HEK293 (cell line): Measurements from ENCODE around the gene EFCAB8.

Source experiments
- CTCF ChIA-PET: fragments of 350-600 bp; formaldehyde crosslinking; extraction: SDS; loops from one replicate; lab custom pipeline; 2021; ENCODE audit warnings: antibody characterized with exemption; lab: Yijun Ruan, JAX
- POLR2A ChIA-PET: fragments of 300-600 bp; formaldehyde crosslinking; extraction: SDS; loops from one replicate; lab custom pipeline; 2020; ENCODE audit warnings: antibody characterized with exemption, inconsistent platforms; lab: Yijun Ruan, JAX
- H3K27ac ChIP-seq: fragments of 200-500 bp; sonication (Bioruptor generic); 2 replicates; pipeline ENCODE4 v1.5.1; 2014; ENCODE audit warnings: low read depth, low read length, control low read depth, inconsistent platforms; ENCODE audit errors: extremely low read depth
- H3K36me3 ChIP-seq, 2 experiments: fragments of 200-500 bp in 1 of 2; sonication (Bioruptor generic) in 1 of 2; 1 replicate in 1 of 2; 2 replicates in 1 of 2; pipeline ENCODE4 v1.5.1; 2014 to 2017; ENCODE audit warnings: inconsistent platforms in 2 of 2, low read length in 2 of 2; ENCODE audit not compliant: control insufficient read depth in 2 of 2, insufficient read depth in 1 of 2
- H3K4me1 ChIP-seq: fragments of 200-500 bp; sonication (Bioruptor generic); 2 replicates; pipeline ENCODE4 v1.5.1; 2014; ENCODE audit warnings: mild to moderate bottlenecking, low read length, inconsistent platforms; ENCODE audit not compliant: control insufficient read depth, insufficient read depth
- H3K4me3 ChIP-seq: 2 replicates; pipeline ENCODE4 v1.5.1; 2011; ENCODE audit warnings: low read depth, mild to moderate bottlenecking, control low read depth, low read length, moderate library complexity
- H3K9me3 ChIP-seq: fragments of 200-500 bp; sonication (Bioruptor generic); 2 replicates; pipeline ENCODE4 v1.5.1; 2014; ENCODE audit warnings: low read depth, low read length, inconsistent platforms; ENCODE audit not compliant: control insufficient read depth, insufficient read depth
- AEBP2 ChIP-seq: fragments of 450-650 bp; formaldehyde crosslinking; IDR thresholded peaks from 2 replicates; pipeline ENCODE4 v1.5.1; 2016; ENCODE audit warnings: missing biosample characterization, missing genetic modification characterization, borderline replicate concordance
- GLI2 ChIP-seq: fragments of 450-650 bp; formaldehyde crosslinking; IDR thresholded peaks from 2 replicates; pipeline ENCODE4; 2017; ENCODE audit warnings: missing biosample characterization, missing genetic modification characterization, low read depth, borderline replicate concordance
- KLF1 ChIP-seq: fragments of 450-650 bp; formaldehyde crosslinking; IDR thresholded peaks from 2 replicates; pipeline ENCODE4 v1.5.1; 2016; ENCODE audit warnings: missing biosample characterization, missing genetic modification characterization
- KLF8 ChIP-seq: fragments of 450-650 bp; formaldehyde crosslinking; IDR thresholded peaks from 2 replicates; pipeline ENCODE4 v1.5.1; 2016; ENCODE audit warnings: missing biosample characterization, missing genetic modification characterization
- PRDM2 ChIP-seq: fragments of 450-650 bp; formaldehyde crosslinking; IDR thresholded peaks from 2 replicates; pipeline ENCODE4 v1.5.1; 2016; ENCODE audit warnings: missing biosample characterization, missing genetic modification characterization, borderline replicate concordance
- REPIN1 ChIP-seq: fragments of 450-650 bp; formaldehyde crosslinking; IDR thresholded peaks from 2 replicates; pipeline ENCODE4 v1.5.1; 2017; ENCODE audit warnings: missing biosample characterization, missing genetic modification characterization, low read depth
- SCRT1 ChIP-seq: fragments of 450-650 bp; formaldehyde crosslinking; IDR thresholded peaks from 2 replicates; pipeline ENCODE4 v1.5.1; 2016; ENCODE audit warnings: missing biosample characterization, missing genetic modification characterization, borderline replicate concordance
- SP7 ChIP-seq: fragments of 450-650 bp; formaldehyde crosslinking; IDR thresholded peaks from 2 replicates; pipeline ENCODE4 v1.5.1; 2016; ENCODE audit warnings: missing biosample characterization, missing genetic modification characterization
- TRIM28 ChIP-seq: IDR thresholded peaks from 2 replicates; pipeline ENCODE4 v1.6.1; 2011; ENCODE audit warnings: low read length, control low read depth, borderline replicate concordance
- YY1 ChIP-seq: fragments of 450-650 bp; formaldehyde crosslinking; IDR thresholded peaks from 2 replicates; pipeline ENCODE4 v1.5.1; 2018; ENCODE audit warnings: missing biosample characterization, missing genetic modification characterization
- YY2 ChIP-seq: fragments of 450-650 bp; formaldehyde crosslinking; IDR thresholded peaks from 2 replicates; pipeline ENCODE4 v1.5.1; 2016; ENCODE audit warnings: missing biosample characterization, missing genetic modification characterization
- ZBTB21 ChIP-seq: fragments of 450-650 bp; formaldehyde crosslinking; IDR thresholded peaks from 2 replicates; pipeline ENCODE4 v1.5.1; 2017; ENCODE audit warnings: missing biosample characterization, missing genetic modification characterization
- ZBTB7A ChIP-seq: fragments of 450-650 bp; formaldehyde crosslinking; IDR thresholded peaks from 2 replicates; pipeline ENCODE4 v1.5.1; 2016; ENCODE audit warnings: low read depth, missing biosample characterization, missing genetic modification characterization
- ZNF112 ChIP-seq: fragments of 450-650 bp; formaldehyde crosslinking; IDR thresholded peaks from 2 replicates; pipeline ENCODE4 v1.5.0; 2017; ENCODE audit warnings: missing biosample characterization, missing genetic modification characterization
- ZNF146 ChIP-seq: fragments of 450-650 bp; formaldehyde crosslinking; IDR thresholded peaks from 2 replicates; pipeline ENCODE4 v1.5.1; 2016; ENCODE audit warnings: missing biosample characterization, missing genetic modification characterization
- ZNF157 ChIP-seq: fragments of 450-650 bp; formaldehyde crosslinking; IDR thresholded peaks from 2 replicates; pipeline ENCODE4 v1.5.1; 2016; ENCODE audit warnings: missing biosample characterization, missing genetic modification characterization
- ZNF394 ChIP-seq: fragments of 450-650 bp; formaldehyde crosslinking; IDR thresholded peaks from 2 replicates; pipeline ENCODE4 v1.5.1; 2016; ENCODE audit warnings: missing biosample characterization, missing genetic modification characterization, mild to moderate bottlenecking, moderate library complexity, borderline replicate concordance
- ZNF426 ChIP-seq: fragments of 450-650 bp; formaldehyde crosslinking; IDR thresholded peaks from 2 replicates; pipeline ENCODE4 v1.5.1; 2017; ENCODE audit warnings: missing biosample characterization, missing genetic modification characterization, mild to moderate bottlenecking, inconsistent platforms, moderate library complexity
- ZNF521 ChIP-seq: fragments of 450-650 bp; formaldehyde crosslinking; IDR thresholded peaks from 2 replicates; pipeline ENCODE4 v1.5.1; 2017; ENCODE audit warnings: missing biosample characterization, mild to moderate bottlenecking, missing genetic modification characterization
- ZNF555 ChIP-seq: fragments of 450-650 bp; formaldehyde crosslinking; conservative IDR thresholded peaks from 2 replicates; pipeline ENCODE4 v1.5.1; 2017; ENCODE audit warnings: missing biosample characterization, mild to moderate bottlenecking, missing genetic modification characterization, inconsistent platforms
- ZNF621 ChIP-seq: fragments of 450-650 bp; formaldehyde crosslinking; IDR thresholded peaks from 2 replicates; pipeline ENCODE4 v1.5.1; 2017; ENCODE audit warnings: missing biosample characterization, missing genetic modification characterization
- ZNF654 ChIP-seq: fragments of 450-650 bp; formaldehyde crosslinking; IDR thresholded peaks from 2 replicates; pipeline ENCODE4 v1.5.1; 2016; ENCODE audit warnings: low read depth, missing biosample characterization, missing genetic modification characterization
- ZNF777 ChIP-seq: fragments of 450-650 bp; formaldehyde crosslinking; IDR thresholded peaks from 2 replicates; pipeline ENCODE4 v1.5.1; 2017; ENCODE audit warnings: missing biosample characterization, missing genetic modification characterization, borderline replicate concordance
- TF ChIP-seq, protein P1 (sequence below): fragments of 450-650 bp; formaldehyde crosslinking; IDR thresholded peaks from 2 replicates; pipeline ENCODE4 v1.5.1; 2016; ENCODE audit warnings: missing biosample characterization, missing genetic modification characterization
- TF ChIP-seq, protein P2 (sequence below): fragments of 450-650 bp; formaldehyde crosslinking; IDR thresholded peaks from 2 replicates; pipeline ENCODE4 v1.5.1; 2017; ENCODE audit warnings: missing biosample characterization, missing genetic modification characterization
- TF ChIP-seq, protein P3 (sequence below): fragments of 450-650 bp; formaldehyde crosslinking; IDR thresholded peaks from 2 replicates; pipeline ENCODE4 v1.5.1; 2017; ENCODE audit warnings: missing biosample characterization, missing genetic modification characterization

The EFCAB8 gene

GRCh38 chr20:32902456-32903420, 44.0 kb downstream of the EFCAB8 start:
- no peak overlapping the region for H3K27ac ChIP-seq
- H3K4me1 ChIP-seq = no peaks in the 10 kb centered on the region
- no peak overlapping the region for H3K4me3 ChIP-seq
- no peaks in the 10 kb centered on the region for H3K9me3 ChIP-seq
- no peaks in the 10 kb centered on the region for H3K36me3 ChIP-seq
- ChIA-PET CTCF (interaction anchor here (0.5 to 2.9 kb wide), 35 partner anchors 8 to 764 kb away, joined by 3 to 34 read pairs (median 4); partner anchors contain the start of gene ACTL10), POLR2A (no interaction called here)
- no peak for TF ChIP-seq REPIN1
- TF ChIP-seq, protein P1, sequence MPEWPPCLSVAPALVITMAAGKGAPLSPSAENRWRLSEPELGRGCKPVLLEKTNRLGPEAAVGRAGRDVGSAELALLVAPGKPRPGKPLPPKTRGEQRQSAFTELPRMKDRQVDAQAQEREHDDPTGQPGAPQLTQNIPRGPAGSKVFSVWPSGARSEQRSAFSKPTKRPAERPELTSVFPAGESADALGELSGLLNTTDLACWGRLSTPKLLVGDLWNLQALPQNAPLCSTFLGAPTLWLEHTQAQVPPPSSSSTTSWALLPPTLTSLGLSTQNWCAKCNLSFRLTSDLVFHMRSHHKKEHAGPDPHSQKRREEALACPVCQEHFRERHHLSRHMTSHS (tag by site-specific recombination) = no peak
- TF ChIP-seq KLF1 (tag by site-specific recombination) = 0 out of 2 replicates have a peak, but pooled peaks have one; percentile 5
- TF ChIP-seq TRIM28 = no peak
- no peak for TF ChIP-seq SP7 (tag by site-specific recombination)
- TF ChIP-seq AEBP2 (tag by site-specific recombination) = no peak
- TF ChIP-seq, protein P2, sequence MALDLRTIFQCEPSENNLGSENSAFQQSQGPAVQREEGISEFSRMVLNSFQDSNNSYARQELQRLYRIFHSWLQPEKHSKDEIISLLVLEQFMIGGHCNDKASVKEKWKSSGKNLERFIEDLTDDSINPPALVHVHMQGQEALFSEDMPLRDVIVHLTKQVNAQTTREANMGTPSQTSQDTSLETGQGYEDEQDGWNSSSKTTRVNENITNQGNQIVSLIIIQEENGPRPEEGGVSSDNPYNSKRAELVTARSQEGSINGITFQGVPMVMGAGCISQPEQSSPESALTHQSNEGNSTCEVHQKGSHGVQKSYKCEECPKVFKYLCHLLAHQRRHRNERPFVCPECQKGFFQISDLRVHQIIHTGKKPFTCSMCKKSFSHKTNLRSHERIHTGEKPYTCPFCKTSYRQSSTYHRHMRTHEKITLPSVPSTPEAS (tag by site-specific recombination) = no peak
- no peak for TF ChIP-seq ZNF777 (tag by site-specific recombination)
- peak; percentile 52; the same call in 1 of the 2 replicates for TF ChIP-seq YY1 (tag by site-specific recombination)
- TF ChIP-seq ZBTB7A (tag by site-specific recombination) = no peak
- TF ChIP-seq YY2 (tag by site-specific recombination) = no peak
- TF ChIP-seq ZNF521 (tag by site-specific recombination) = no peak
- no peak for TF ChIP-seq ZNF426
- no peak for TF ChIP-seq ZBTB21 (tag by site-specific recombination)
- no peak for TF ChIP-seq ZNF555 (tag by site-specific recombination)
- no peak for TF ChIP-seq ZNF112
- no peak for TF ChIP-seq ZNF157 (tag by site-specific recombination)
- TF ChIP-seq, protein P3, sequence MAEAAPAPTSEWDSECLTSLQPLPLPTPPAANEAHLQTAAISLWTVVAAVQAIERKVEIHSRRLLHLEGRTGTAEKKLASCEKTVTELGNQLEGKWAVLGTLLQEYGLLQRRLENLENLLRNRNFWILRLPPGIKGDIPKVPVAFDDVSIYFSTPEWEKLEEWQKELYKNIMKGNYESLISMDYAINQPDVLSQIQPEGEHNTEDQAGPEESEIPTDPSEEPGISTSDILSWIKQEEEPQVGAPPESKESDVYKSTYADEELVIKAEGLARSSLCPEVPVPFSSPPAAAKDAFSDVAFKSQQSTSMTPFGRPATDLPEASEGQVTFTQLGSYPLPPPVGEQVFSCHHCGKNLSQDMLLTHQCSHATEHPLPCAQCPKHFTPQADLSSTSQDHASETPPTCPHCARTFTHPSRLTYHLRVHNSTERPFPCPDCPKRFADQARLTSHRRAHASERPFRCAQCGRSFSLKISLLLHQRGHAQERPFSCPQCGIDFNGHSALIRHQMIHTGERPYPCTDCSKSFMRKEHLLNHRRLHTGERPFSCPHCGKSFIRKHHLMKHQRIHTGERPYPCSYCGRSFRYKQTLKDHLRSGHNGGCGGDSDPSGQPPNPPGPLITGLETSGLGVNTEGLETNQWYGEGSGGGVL (tag by site-specific recombination) = no peak
- no peak for TF ChIP-seq KLF8 (tag by site-specific recombination)
- TF ChIP-seq SCRT1 (tag by site-specific recombination) = no peak
- no peak for TF ChIP-seq GLI2 (tag by site-specific recombination)
- no peak for TF ChIP-seq ZNF621 (tag by site-specific recombination)
- no peak for TF ChIP-seq ZNF146 (tag by site-specific recombination)
- TF ChIP-seq ZNF394 (tag by site-specific recombination) = no peak
- no peak for TF ChIP-seq PRDM2 (tag by site-specific recombination)
- peak; percentile 89 for TF ChIP-seq ZNF654 (tag by site-specific recombination)
